ENCODE measurements around the gene ARHGAP22.

GRCh38 chr10:48475943-48476278 is 129.0 kb downstream of the ARHGAP22 start:
- TF ChIP-seq, protein P1, sequence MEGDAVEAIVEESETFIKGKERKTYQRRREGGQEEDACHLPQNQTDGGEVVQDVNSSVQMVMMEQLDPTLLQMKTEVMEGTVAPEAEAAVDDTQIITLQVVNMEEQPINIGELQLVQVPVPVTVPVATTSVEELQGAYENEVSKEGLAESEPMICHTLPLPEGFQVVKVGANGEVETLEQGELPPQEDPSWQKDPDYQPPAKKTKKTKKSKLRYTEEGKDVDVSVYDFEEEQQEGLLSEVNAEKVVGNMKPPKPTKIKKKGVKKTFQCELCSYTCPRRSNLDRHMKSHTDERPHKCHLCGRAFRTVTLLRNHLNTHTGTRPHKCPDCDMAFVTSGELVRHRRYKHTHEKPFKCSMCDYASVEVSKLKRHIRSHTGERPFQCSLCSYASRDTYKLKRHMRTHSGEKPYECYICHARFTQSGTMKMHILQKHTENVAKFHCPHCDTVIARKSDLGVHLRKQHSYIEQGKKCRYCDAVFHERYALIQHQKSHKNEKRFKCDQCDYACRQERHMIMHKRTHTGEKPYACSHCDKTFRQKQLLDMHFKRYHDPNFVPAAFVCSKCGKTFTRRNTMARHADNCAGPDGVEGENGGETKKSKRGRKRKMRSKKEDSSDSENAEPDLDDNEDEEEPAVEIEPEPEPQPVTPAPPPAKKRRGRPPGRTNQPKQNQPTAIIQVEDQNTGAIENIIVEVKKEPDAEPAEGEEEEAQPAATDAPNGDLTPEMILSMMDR (IDR thresholded peaks at IDR 0.05), result no peak
- no peak for TF ChIP-seq POLR2A (IDR thresholded peaks at IDR 0.05)

Measured in heart left ventricle (tissue), 13 donors.